ENCODE measurements around the gene MAST4. TPM values are rescaled to one million over a fixed set of nuclear protein-coding genes. Genes with fewer than 3 reads are reported as not detected.
A peak's percentile ranks its signal among the peaks of the same experiment; 100 is the strongest.

MAST4 gene
- total RNA-seq, 1 donor from 2014 or later: 19.1 TPM

- DNase-seq (ENCODE audit: low read depth): no peak
- no peaks in the 10 kb centered on the region for H3K36me3 ChIP-seq (ENCODE audit: control insufficient read depth, insufficient read depth, low read length)
- peak; percentile 74 for TF ChIP-seq CTCF (IDR thresholded peaks at IDR 0.05; ENCODE audit: insufficient read depth, low read length, poor library complexity, severe bottlenecking)
- H3K4me3 ChIP-seq (ENCODE audit: low read depth, low read length): no peak overlapping the region
- no peaks in the 10 kb centered on the region for H3K27me3 ChIP-seq (ENCODE audit: control insufficient read depth, insufficient read depth, low read length)
These were observed 392.0 kb downstream of the MAST4 start for GRCh38 chr5:66987949-66988838.

- DNase-seq (ENCODE audit: low read depth): peak; percentile 90
- Histone ChIP-seq H3K4me3 (ENCODE audit: low read depth, low read length) (no peak overlapping the region), H3K27me3 (ENCODE audit: control insufficient read depth, insufficient read depth, low read length) (no peaks in the 10 kb centered on the region), H3K36me3 (ENCODE audit: control insufficient read depth, insufficient read depth, low read length) (no peaks in the 10 kb centered on the region)
- no peak for TF ChIP-seq CTCF (IDR thresholded peaks at IDR 0.05; ENCODE audit: insufficient read depth, low read length, poor library complexity, severe bottlenecking)
These were observed 393.1 kb downstream of the MAST4 start for GRCh38 chr5:66989286-66989685.

GRCh38 chr5:66989781-66990180 is 393.6 kb downstream of the MAST4 start:
- Histone ChIP-seq H3K27me3 (ENCODE audit: control insufficient read depth, insufficient read depth, low read length) (no peaks in the 10 kb centered on the region), H3K4me3 (ENCODE audit: low read depth, low read length) (no peak overlapping the region), H3K36me3 (ENCODE audit: control insufficient read depth, insufficient read depth, low read length) (no peaks in the 10 kb centered on the region)
- no peak for DNase-seq (ENCODE audit: low read depth)
- TF ChIP-seq CTCF (IDR thresholded peaks at IDR 0.05; ENCODE audit: insufficient read depth, low read length, poor library complexity, severe bottlenecking): no peak

- no peak for TF ChIP-seq CTCF (IDR thresholded peaks at IDR 0.05; ENCODE audit: insufficient read depth, low read length, poor library complexity, severe bottlenecking)
- no peaks in the 10 kb centered on the region for H3K27me3 ChIP-seq (ENCODE audit: control insufficient read depth, insufficient read depth, low read length)
- H3K4me3 ChIP-seq (ENCODE audit: low read depth, low read length): no peak overlapping the region
- H3K36me3 ChIP-seq (ENCODE audit: control insufficient read depth, insufficient read depth, low read length): no peaks in the 10 kb centered on the region
- DNase-seq (ENCODE audit: low read depth): no peak
These were observed 395.6 kb downstream of the MAST4 start for GRCh38 chr5:66991746-66992145.

- no peak for DNase-seq (ENCODE audit: low read depth)
- no peak overlapping the region for H3K4me3 ChIP-seq (ENCODE audit: low read depth, low read length)
- no peaks in the 10 kb centered on the region for H3K36me3 ChIP-seq (ENCODE audit: control insufficient read depth, insufficient read depth, low read length)
- no peak for TF ChIP-seq CTCF (IDR thresholded peaks at IDR 0.05; ENCODE audit: insufficient read depth, low read length, poor library complexity, severe bottlenecking)
- H3K27me3 ChIP-seq (ENCODE audit: control insufficient read depth, insufficient read depth, low read length): no peaks in the 10 kb centered on the region
These were observed 396.4 kb downstream of the MAST4 start for GRCh38 chr5:66992547-66992946.

- Histone ChIP-seq H3K4me3 (ENCODE audit: low read depth, low read length) (no peak overlapping the region), H3K36me3 (ENCODE audit: control insufficient read depth, insufficient read depth, low read length) (no peaks in the 10 kb centered on the region), H3K27me3 (ENCODE audit: control insufficient read depth, insufficient read depth, low read length) (no peaks in the 10 kb centered on the region)
- DNase-seq (ENCODE audit: low read depth): no peak
- no peak for TF ChIP-seq CTCF (IDR thresholded peaks at IDR 0.05; ENCODE audit: insufficient read depth, low read length, poor library complexity, severe bottlenecking)
These were observed 397.3 kb downstream of the MAST4 start for GRCh38 chr5:66993448-66993847.

Data from kidney epithelial cell (primary cell).